ENCODE measurements around the gene RNU4-1. TPM values are rescaled to one million over a fixed set of nuclear protein-coding genes. Genes with fewer than 3 reads are reported as not detected.

The RNU4-1 gene
- total and polyA plus RNA-seq, 10 donors = under 0.01 to 7,358 (median 2,736) TPM; not detected in 4

GRCh38 chr12:120323772-120324171 lies 30.7 kb upstream of the RNU4-1 start:
- Histone ChIP-seq H3K36me3 (no peaks in the 10 kb centered on the region), H3K4me1 (peaks cover 0 to 12% (median 7%) of the 10 kb centered on the region in 6 donors), H3K4me3 (no peak overlapping the region), H3K27ac (no peak overlapping the region), H3K27me3 (replicated peaks in 1 of 7) (no peaks in the 10 kb centered on the region), H3K9me3 (no peaks in the 10 kb centered on the region)
- no peak for DNase-seq
- no peak for TF ChIP-seq CTCF (IDR thresholded peaks at IDR 0.05 in 8 of 11, conservative IDR thresholded peaks at IDR 0.05 in 3 of 11)
- 84 to 98% (median 90%) methylated on average over 2 of the region's 2 CpGs for WGBS, 5 donors
- intact Hi-C loops (cut with DNase I; ENCODE audit: low total_unique reads) = loop anchor here (10.0 kb wide), 1 partner anchor 111 kb away; the partner anchor contains the start of gene COX6A1

- no peak overlapping the region for H3K27ac ChIP-seq
- intact Hi-C loops (cut with DNase I; ENCODE audit: low total_unique reads) = loop anchor here (10.0 kb wide), 1 partner anchor 113 kb away; the partner anchor contains the start of gene COX6A1
- H3K36me3 ChIP-seq = no peaks in the 10 kb centered on the region
- TF ChIP-seq POLR2AphosphoS5 (IDR thresholded peaks at IDR 0.05) = no peak
- TF ChIP-seq POLR2A (IDR thresholded peaks at IDR 0.05) = no peak
- TF ChIP-seq CTCF (IDR thresholded peaks at IDR 0.05 in 8 of 11, conservative IDR thresholded peaks at IDR 0.05 in 3 of 11) = no peak
- no peak for DNase-seq
- no peaks in the 10 kb centered on the region for H3K27me3 ChIP-seq (replicated peaks in 1 of 7)
- H3K4me3 ChIP-seq = no peak overlapping the region
- peaks cover 5 to 27% (median 20%) of the 10 kb centered on the region in 6 donors for H3K4me1 ChIP-seq
- WGBS, 5 donors = 78 to 87% (median 86%) methylated on average over 13 of the region's 13 CpGs
- no peaks in the 10 kb centered on the region for H3K9me3 ChIP-seq
These were observed 28.6 kb upstream of the RNU4-1 start for GRCh38 chr12:120321382-120322202.

- Histone ChIP-seq H3K4me1 (peaks cover 9 to 21% (median 19%) of the 10 kb centered on the region in 6 donors), H3K9me3 (no peaks in the 10 kb centered on the region), H3K4me3 (peak overlapping the region; percentile 43 to 80 (median 58)), H3K27ac (peak overlapping the region; percentile 68 to 92 (median 86)), H3K36me3 (no peaks in the 10 kb centered on the region), H3K27me3 (replicated peaks in 1 of 7) (no peaks in the 10 kb centered on the region)
- intact Hi-C loops (cut with DNase I; ENCODE audit: low total_unique reads) = no loop called here
- peak; percentile 99 for DNase-seq
- TF ChIP-seq POLR2AphosphoS5 (IDR thresholded peaks at IDR 0.05) (peak; percentile 95 to 98 (median 97)), POLR2A (IDR thresholded peaks at IDR 0.05) (peak in 2 of 3 donors; percentile 10 to 69), CTCF (IDR thresholded peaks at IDR 0.05 in 8 of 11, conservative IDR thresholded peaks at IDR 0.05 in 3 of 11) (peak in 8 of 11 experiments; percentile 37 to 71 (median 55))
- 1 to 3% (median 2%) methylated on average over 36 to 42 of the region's 42 CpGs for WGBS, 5 donors
These were observed 24.4 kb upstream of the RNU4-1 start for GRCh38 chr12:120317224-120318105.
